HG03196 (cell line): ENCODE results near the gene PHGDH.
"Not testable (repeated sequence)": the region's sequence is repeated elsewhere in the genome, so short reads cannot be mapped to it uniquely, and the experiment has no call there.

Experiments used
- ATAC-seq: cut with Tn5 transposase; IDR thresholded peaks from one replicate; pipeline ENCODE4 v1.9.1; 2021; ENCODE audit not compliant: unreplicated experiment

The PHGDH gene

DNA sequence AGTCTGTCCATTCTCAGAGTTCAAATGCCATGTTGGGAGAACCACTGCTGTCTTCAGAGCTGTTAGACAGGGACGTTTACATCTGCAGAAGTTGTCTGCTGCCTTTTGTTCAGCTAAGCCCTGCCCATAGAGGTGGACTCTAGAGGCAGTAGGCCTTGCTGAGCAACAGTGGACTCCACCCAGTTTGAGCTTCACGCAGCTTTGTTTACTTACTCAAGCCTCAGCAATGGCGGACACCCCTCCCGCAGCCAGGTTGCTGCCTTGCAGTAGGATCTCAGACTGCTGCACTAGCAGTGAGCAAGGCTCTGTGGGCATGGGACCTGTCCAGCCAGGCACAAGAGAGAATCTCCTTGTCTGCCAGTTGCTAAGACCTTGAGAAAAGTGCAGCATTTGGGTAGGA is 14.9 kb upstream of the PHGDH start:
- not testable (repeated sequence) for ATAC-seq

DNA sequence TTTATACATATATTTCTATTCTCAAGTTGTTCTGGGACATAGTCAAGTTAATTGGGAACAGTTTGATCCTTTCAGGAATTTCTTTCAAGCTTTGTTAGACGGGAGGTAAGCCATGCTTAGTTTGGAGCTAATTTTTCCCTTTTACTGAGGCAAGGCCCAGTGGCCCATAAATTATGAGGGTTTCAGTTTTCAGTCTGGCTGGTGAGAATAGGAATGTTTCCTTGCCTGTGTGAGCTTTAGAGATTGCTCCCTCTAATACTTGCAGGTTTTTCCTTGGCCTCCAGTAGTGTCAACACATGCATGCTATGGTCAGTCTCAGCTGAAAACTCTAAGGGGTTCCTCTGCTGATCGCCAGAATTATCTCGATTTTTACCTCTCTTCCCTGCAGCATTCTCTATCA is 14.1 kb upstream of the PHGDH start:
- ATAC-seq = no peak

DNA sequence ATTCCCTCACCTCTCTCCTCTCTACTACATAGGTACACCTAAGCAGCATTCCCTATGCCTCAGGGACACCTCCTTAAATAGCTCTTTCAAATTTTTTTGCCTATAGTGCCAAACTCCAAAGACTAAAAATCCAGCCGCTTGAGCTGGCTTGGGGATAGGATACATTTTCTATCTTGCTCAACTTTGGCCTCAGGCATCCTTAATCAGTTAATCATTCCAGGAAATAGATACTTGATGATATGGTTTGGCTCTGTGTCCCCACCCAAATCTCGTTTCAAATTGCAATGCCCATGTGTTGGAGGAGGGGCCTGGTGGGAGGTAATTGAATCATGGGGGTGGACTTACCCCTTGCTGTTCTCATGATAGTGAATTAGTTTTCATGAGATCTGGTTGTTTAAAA is 11.4 kb upstream of the PHGDH start:
- no peak for ATAC-seq

DNA sequence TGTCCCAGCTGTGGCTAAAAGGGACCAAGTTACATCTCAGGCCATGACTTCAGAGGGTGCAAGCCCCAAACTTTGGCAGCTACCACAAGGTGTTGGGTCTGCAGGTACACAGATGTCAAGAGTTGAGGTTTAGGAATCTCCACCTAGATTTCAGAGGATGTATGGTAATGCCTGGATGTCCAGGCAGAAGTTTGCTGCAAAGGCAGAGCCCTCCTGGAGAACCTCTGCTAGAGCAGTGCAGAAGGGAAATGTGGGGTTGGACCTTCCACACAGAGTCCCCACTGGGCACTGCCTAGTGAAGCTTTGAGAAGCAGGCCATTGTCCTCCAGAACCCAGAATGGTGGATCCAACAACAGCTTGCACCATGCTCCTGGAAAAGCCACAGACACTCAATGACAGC is 10.1 kb upstream of the PHGDH start:
- ATAC-seq = no peak

DNA sequence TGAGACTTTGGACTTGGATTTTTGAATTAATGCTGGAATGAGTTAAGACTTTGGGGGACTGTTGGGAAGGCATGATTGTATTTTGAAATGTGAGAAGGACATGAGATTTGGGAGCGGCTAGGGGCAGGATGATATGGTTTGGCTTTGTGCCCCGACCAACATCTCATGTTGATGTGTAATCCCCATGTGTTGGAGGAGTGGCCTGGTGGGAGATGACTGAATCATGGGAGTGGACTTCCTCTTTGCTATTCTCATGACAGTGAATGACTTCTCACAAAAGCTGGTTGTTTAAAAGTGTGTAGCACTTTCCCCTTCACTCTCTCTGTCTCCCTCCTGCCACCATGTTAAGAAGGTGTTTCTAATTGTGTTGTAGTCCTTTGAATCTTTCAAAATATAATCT is 9.3 kb upstream of the PHGDH start:
- ATAC-seq = no peak

DNA sequence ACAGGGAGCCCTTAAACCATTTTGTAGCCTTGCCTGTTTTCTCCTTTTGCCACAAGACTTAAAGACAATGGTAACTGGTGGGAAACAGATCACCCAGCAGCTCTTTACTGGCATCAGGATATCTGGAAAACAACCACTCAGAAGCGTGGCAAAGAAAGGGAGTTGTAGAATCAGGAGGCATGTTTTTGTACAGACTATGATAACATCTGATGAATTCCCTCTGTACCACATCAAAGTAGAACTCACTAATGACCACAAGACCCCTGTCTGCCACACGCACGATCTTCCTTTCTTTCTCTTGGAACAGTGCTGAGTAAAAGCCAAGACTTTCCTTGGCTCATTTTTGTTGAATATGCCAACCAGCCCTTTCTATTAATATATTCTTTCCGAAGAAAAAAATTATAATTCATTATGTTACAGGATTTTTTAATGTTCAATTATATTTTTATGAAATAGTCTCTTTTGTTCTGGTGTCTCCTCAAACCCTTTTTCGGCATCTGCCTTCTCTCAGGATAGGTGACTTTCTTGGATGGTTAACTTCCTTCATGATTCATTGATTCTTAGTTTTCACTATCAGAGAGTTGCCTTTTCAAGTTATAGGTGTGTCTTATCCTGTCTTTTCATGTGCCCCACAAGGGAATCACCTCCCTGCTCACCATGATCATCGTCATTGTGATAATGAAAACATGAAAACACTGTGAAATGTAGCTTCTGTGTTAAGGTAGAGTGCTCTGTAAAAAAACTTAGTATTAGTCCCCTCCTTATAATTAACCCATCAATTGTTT is 7.9 kb upstream of the PHGDH start:
- ATAC-seq = no peak

DNA sequence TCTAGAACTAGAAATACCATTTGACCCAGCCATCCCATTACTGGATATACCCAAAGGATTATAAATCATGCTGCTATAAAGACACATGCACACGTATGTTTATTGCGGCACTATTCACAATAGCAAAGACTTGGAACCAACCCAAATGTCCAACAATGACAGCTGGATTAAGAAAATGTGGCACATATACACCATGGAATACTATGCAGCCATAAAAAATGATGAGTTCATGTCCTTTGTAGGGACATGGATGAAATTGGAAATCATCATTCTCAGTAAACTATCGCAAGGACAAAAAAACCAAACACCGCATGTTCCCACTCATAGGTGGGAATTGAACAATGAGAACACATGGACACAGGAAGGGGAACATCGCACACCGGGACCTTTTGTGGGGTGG is 5.1 kb upstream of the PHGDH start:
- not testable (repeated sequence) for ATAC-seq

DNA sequence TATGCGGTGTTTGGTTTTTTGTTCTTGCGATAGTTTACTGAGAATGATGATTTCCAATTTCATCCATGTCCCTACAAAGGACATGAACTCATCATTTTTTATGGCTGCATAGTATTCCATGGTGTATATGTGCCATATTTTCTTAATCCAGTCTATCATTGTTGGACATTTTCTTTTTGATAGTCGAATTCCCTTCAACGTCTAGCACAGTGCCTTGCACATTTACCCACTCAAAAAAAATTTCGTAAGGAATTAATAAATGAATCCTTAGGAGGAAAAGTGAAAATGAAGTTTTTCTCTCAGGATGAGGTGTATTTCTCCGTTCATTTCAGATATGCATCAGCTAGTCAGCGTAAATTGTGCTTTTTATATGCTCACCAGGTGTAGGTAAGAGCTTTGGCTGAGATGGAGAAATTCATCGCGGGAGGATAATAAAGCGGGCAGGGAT is 354 bp upstream of the PHGDH start:
- ATAC-seq = not testable (repeated sequence)

DNA sequence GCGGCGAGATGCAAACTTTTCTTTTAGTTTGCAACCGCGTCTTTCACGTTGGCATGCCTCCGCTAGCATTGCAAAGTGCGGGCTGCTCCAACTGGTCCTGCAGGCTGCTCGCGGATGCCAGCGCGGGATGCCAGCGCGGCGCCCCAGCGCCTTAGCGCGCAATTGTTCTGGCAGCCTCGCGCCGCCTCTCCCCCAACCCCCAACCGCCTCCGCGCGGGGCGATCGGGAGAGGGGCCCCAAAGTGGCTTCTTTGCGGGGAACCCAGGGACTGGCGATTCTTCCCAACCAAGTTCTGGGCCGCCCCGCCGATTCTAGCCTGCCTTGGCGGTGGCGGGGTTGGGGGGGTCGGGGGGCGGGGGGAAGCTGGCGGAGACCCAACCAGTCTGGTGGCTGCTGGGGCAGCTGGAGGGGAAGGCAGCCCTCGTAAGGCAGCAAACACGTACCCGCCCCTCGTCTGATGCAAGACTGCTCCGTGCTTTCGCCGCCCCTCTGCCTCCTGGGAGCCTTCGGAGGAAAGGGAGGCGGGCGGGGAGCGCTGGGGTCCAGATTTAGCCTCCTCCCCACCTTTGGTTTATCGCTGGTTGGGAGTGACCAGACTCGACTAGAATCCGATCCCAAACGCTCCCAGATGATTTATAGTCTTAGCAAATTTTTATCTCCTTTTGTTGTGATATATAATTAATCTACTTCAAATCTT is 756 bp downstream of the PHGDH start:
- ATAC-seq = no peak

DNA sequence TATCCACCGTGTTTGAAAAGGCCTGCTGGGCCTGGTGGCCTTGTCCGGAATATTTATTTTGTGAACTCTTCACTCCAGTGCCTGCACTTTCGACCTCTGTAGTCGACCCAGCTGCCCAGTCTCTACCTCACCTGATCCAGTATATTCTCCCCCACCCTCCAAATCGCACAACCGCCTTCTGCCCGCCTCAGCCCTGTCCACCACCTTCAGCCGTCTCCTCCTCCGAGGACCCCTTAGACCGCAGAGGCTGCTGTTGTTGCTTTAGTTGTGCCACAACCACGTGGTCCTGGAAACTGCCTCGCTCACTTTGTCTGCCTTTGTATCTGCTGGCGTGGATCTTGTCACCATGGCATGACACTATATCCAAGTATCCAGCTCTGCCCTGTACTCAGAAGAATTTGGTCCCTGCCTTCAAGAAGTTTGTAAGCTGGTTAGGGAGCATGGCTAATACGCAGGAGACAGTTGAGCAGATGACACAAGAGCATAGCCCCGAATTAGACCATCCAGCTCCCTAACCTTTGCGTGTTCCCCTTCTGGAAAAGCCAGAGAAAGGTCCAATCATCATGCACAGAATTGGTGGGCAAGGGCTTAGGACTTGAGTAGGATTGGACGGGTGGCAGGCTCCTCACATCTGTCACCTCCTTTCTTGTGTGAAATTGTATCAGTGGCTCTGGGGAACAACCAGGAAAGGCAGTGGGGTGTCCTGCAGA is 1.5 kb downstream of the PHGDH start:
- ATAC-seq = no peak

DNA sequence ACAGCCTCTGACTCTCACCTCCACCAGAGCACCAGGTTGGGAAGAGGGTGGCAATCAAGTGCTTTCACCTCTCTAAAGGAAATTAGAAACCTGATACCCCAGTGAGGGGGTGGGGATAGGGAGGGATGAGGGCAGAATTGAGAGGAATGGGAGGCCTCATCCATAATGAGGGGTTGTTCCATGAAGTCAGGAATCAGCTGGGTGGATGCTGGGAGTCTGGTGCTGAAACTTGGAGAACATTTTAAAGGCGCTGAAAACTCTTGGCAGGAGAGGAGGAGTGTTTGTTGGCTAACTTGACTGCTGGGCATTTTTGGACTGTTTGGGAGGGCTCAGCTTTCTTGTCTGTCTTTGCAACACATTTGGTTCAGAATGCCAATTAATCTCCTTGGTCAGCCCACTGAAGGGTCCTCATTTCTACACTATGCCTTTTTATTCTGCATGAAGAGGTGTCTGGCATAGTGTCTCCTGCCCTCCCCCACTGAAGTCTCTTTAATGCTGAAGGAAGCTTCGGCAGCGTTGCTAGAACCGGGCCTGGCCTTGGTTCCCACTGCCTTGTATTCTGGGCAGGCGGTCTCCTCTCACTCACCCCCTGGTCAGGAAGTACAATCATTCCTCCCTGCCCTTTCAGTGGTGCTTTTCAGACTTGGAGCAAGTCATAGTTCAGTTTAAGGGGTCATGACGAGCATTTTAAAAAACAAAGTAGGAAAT is 2.2 kb downstream of the PHGDH start:
- ATAC-seq = no peak

DNA sequence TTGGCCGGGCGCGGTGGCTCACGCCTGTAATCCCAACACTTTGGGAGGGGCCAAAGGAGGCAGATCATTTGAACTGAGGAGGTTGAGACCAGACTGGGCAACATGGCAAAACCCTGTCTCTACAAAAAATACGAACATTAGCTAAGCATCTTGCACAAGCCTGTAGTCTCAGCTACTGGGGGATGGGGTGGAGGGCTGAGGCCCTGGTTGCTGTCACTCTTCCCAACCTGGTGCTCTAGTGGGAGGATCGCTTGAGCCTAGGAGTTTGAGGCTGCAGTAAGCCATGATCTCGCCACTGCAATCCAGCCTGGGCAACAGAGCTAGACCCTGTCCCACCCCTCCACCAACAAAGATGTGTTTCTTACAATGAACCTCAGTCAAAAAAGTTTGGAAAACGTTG is 2.8 kb downstream of the PHGDH start:
- no peak for ATAC-seq

DNA sequence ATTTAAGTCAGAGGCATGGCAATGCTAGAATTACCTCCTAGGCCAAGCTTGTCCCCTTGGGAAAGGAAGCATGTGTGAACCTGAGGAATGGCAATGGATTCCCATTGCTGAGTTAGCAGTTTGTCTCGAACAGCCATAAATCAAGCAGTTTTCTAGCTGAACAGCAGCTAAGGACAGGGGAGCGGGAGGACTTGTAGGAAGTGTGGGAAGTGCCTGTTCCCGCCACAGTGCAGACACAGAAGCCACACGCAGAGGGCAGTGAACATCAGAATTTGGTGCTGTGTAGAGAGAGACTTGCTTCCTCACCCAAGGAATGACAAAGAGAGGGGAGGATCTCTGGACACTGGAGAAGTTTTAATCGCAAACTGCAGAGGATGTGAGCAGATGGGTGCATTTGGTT is 3.8 kb downstream of the PHGDH start:
- ATAC-seq = no peak

DNA sequence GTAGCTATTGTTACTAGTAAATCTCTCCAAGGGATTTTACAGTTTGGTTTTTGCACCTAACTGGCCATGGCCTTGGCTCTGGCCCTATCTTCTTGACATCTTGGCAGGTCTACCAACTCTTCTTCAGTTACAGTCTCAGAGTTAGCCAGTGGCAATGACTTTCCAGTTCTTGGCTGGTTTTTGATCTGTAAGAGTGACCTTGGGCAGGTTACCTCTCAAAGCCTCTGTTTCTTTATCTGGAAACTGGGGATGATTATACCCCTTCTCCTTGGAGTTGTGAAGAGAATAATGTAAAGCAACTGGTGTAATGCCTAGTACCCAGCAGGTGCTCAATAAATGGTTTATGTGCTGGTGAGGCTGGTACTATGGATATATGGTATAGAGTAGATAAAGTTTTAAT is 6.7 kb downstream of the PHGDH start:
- ATAC-seq = no peak

DNA sequence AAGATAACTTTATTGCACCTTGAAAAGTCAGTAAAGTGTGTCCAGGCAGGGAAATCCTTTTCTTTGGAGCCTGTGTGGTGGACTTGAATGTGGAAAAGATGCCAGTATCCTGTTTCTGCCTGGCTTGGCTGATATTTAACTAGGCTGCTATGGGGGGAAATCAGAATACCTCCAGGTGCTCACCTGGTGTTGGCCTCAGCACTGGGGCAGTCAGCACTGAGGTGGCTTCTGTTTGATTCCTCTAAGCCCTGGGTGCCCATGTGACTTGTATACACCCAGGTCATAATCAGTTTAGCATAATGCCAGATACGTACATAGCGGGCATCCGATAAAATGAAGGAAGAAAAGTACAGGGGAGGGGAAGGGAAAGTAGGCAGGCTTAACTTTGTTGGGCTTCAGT is 7.2 kb downstream of the PHGDH start:
- no peak for ATAC-seq

DNA sequence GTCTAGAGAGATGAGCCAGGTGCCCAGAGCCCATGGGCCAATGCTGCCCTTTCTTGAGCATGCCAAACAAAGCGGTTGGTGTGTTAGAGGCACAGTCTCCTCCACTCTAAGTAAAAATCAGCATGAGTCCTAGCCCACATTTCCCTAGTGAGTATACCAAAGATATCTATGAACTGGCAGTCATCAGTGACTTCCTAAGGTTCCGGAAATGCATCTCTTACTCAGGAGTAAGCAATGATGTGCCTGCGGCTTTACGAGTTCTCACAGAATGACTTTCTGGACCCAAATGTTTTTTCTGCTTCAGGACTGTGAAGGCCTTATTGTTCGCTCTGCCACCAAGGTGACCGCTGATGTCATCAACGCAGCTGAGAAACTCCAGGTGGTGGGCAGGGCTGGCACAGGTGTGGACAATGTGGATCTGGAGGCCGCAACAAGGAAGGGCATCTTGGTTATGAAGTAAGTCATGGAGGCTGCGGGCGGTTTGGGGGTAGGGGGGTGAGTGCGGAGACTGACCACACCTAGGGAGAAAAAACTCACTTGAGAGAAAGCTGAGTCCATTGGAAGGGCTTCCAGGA is 9.2 kb downstream of the PHGDH start:
- no peak for ATAC-seq

DNA sequence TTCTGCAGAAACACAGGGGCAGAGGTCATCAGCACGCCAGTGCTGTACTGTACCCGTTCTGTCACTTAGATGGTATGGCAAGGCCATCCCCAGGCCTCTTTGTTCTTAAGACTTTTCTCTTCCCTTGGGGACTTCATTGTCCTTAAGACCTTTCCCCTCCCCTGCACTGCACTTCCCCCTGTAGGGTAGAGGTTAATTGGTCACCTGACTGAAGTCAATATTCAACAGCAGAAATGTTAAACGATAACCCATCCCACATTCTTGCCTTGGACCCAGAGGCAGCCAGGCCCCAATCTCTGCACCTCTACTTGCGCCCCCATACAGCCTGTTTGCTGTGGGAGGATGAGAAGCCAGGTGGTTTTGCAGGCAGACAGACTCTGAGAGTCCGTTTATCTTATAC is 10.2 kb downstream of the PHGDH start:
- no peak for ATAC-seq

DNA sequence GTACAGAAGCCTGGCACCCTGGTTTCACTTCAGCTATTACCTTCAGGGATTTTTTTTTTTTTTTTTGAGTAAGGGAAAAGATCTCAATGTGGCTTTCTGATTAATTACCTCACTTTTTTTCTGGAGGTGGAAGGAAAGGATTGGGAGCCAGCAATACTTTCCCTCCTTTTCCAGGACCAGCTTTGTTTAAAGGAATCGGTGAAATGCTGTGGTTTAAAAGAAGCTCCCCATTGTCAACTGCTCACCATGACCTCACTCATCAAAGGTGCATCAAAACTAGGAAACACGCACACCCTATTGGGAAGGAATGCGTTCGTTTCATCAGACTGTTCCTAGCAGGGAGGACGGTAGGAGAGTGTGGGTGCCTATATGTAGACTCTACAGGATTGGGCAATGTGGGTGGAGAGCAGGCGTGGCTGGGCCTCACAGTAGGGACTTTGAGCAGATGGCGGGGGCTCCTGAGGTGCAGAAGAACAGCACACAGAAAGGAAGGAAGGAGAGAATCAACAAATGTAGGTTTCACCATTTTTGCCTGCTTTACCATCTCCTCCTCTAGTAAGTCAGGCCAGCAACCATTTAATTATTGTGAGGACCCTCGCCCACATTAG is 13.0 kb downstream of the PHGDH start:
- no peak for ATAC-seq

DNA sequence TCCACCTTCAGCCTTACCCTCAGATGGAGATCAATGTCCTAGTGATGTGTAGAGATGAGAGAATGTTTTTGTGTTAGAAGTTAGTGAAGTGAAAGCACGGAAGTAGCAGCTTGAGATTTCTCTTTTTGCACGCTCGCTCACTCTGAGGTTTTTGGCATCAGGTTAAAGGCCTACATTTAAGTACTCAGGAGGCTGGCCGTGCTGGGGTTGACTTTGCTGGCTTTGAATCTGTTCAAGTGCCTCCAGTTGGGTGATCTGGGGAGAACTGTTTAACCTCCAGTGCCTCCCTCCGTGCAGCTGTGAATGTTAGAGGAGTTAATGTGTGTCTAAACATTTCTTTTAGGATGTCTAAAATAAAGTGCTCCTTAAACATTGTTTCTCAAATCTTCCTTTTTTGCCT is 13.9 kb downstream of the PHGDH start:
- no peak for ATAC-seq

DNA sequence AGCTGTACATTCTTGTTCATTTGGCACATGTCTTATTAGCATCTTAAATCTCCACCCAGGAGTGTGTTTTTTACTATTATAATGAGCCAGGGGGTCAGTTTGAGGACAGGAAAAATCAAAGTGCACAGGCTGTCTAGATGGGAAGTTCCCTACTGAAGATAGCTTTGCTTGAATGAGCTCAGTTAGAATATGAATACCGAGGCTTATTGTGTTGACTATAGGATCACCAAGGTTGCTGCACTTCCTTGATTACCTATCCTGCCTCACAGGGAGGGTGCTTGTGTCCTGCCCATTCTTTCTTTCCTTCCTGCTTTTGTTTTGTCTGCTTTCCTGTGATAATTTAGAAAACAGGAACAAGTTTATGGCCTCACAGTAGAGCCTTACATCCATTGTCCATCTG is 16.3 kb downstream of the PHGDH start:
- no peak for ATAC-seq

DNA sequence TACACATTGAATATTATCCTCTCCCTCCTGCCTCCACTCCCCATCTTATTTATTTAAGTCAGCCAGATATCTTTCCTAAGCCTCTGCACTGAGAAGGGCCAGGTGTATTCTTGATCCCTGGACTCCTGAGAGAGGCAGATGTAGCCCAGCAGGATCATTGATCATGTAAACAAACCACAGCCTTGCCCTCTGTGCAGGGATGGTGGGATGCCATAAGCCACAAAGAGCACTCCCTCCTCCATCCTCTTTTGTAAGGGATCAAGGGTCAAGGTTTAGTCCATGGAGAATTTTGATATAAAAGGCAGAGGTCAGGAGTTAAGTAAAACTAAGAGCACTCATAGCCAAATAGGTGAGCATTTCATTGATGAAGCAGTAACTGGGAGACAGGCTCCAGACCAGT is 17.3 kb downstream of the PHGDH start:
- no peak for ATAC-seq
